ENCODE results near the gene BOD1L2.

Gene BOD1L2

GRCh38 chr18:57149531-57149930 lies 2.6 kb downstream of the BOD1L2 start:
- Histone ChIP-seq H3K27ac (ENCODE audit: low read depth, low read length) (no peak overlapping the region), H3K4me1 (ENCODE audit: control insufficient read depth in 5 of 5, insufficient read depth in 5 of 5, low read length in 5 of 5) (peaks cover 0 to 13% (median 6%) of the 10 kb centered on the region in 5 donors), H3K9me3 (ENCODE audit: control insufficient read depth in 5 of 5, low read length in 5 of 5) (no peaks in the 10 kb centered on the region), H3K9ac (ENCODE audit: low read length in 5 of 5) (no peak overlapping the region), H3K27me3 (ENCODE audit: control insufficient read depth in 5 of 5, insufficient read depth in 4 of 5, low read length in 5 of 5) (peaks cover 0 to 12% (median 7%) of the 10 kb centered on the region in 5 donors), H3K4me3 (ENCODE audit: low read depth in 1 of 5, low read length in 5 of 5) (no peak overlapping the region), H3K36me3 (ENCODE audit: control insufficient read depth in 5 of 5, insufficient read depth in 5 of 5, low read length in 5 of 5) (no peaks in the 10 kb centered on the region)

- no peak overlapping the region for H3K9ac ChIP-seq (ENCODE audit: low read length in 5 of 5)
- peaks cover 0 to 12% (median 7%) of the 10 kb centered on the region in 5 donors for H3K27me3 ChIP-seq (ENCODE audit: control insufficient read depth in 5 of 5, insufficient read depth in 4 of 5, low read length in 5 of 5)
- no peaks in the 10 kb centered on the region for H3K36me3 ChIP-seq (ENCODE audit: control insufficient read depth in 5 of 5, insufficient read depth in 5 of 5, low read length in 5 of 5)
- no peaks in the 10 kb centered on the region for H3K9me3 ChIP-seq (ENCODE audit: control insufficient read depth in 5 of 5, low read length in 5 of 5)
- no peak overlapping the region for H3K27ac ChIP-seq (ENCODE audit: low read depth, low read length)
- H3K4me1 ChIP-seq (ENCODE audit: control insufficient read depth in 5 of 5, insufficient read depth in 5 of 5, low read length in 5 of 5), result peaks cover 0 to 13% (median 6%) of the 10 kb centered on the region in 5 donors
- H3K4me3 ChIP-seq (ENCODE audit: low read depth in 1 of 5, low read length in 5 of 5), result no peak overlapping the region
Measured at GRCh38 chr18:57150081-57150480, 3.2 kb downstream of the BOD1L2 start.

GRCh38 chr18:57150828-57151227 lies 3.9 kb downstream of the BOD1L2 start:
- H3K4me3 ChIP-seq (ENCODE audit: low read depth in 1 of 5, low read length in 5 of 5), result no peak overlapping the region
- H3K9ac ChIP-seq (ENCODE audit: low read length in 5 of 5), result no peak overlapping the region
- H3K4me1 ChIP-seq (ENCODE audit: control insufficient read depth in 5 of 5, insufficient read depth in 5 of 5, low read length in 5 of 5), result peaks cover 0 to 13% (median 6%) of the 10 kb centered on the region in 5 donors
- no peak overlapping the region for H3K27ac ChIP-seq (ENCODE audit: low read depth, low read length)
- H3K27me3 ChIP-seq (ENCODE audit: control insufficient read depth in 5 of 5, insufficient read depth in 4 of 5, low read length in 5 of 5), result peaks cover 0 to 12% (median 7%) of the 10 kb centered on the region in 5 donors
- no peaks in the 10 kb centered on the region for H3K36me3 ChIP-seq (ENCODE audit: control insufficient read depth in 5 of 5, insufficient read depth in 5 of 5, low read length in 5 of 5)
- H3K9me3 ChIP-seq (ENCODE audit: control insufficient read depth in 5 of 5, low read length in 5 of 5), result no peaks in the 10 kb centered on the region

GRCh38 chr18:57154191-57154830 lies 7.4 kb downstream of the BOD1L2 start:
- H3K27ac ChIP-seq (ENCODE audit: low read depth, low read length), result no peak overlapping the region
- H3K4me1 ChIP-seq (ENCODE audit: control insufficient read depth in 5 of 5, insufficient read depth in 5 of 5, low read length in 5 of 5), result peaks cover 0 to 13% (median 6%) of the 10 kb centered on the region in 5 donors
- no peak overlapping the region for H3K4me3 ChIP-seq (ENCODE audit: low read depth in 1 of 5, low read length in 5 of 5)
- H3K27me3 ChIP-seq (ENCODE audit: control insufficient read depth in 5 of 5, insufficient read depth in 4 of 5, low read length in 5 of 5), result peaks cover 0 to 8% (median 2%) of the 10 kb centered on the region in 5 donors
- no peaks in the 10 kb centered on the region for H3K36me3 ChIP-seq (ENCODE audit: control insufficient read depth in 5 of 5, insufficient read depth in 5 of 5, low read length in 5 of 5)
- no peaks in the 10 kb centered on the region for H3K9me3 ChIP-seq (ENCODE audit: control insufficient read depth in 5 of 5, low read length in 5 of 5)
- no peak overlapping the region for H3K9ac ChIP-seq (ENCODE audit: low read length in 5 of 5)

- no peak overlapping the region for H3K9ac ChIP-seq (ENCODE audit: low read length in 5 of 5)
- H3K27ac ChIP-seq (ENCODE audit: low read depth, low read length), result no peak overlapping the region
- no peak overlapping the region for H3K4me3 ChIP-seq (ENCODE audit: low read depth in 1 of 5, low read length in 5 of 5)
- H3K27me3 ChIP-seq (ENCODE audit: control insufficient read depth in 5 of 5, insufficient read depth in 4 of 5, low read length in 5 of 5), result no peaks in the 10 kb centered on the region
- no peaks in the 10 kb centered on the region for H3K36me3 ChIP-seq (ENCODE audit: control insufficient read depth in 5 of 5, insufficient read depth in 5 of 5, low read length in 5 of 5)
- H3K4me1 ChIP-seq (ENCODE audit: control insufficient read depth in 5 of 5, insufficient read depth in 5 of 5, low read length in 5 of 5), result peaks cover 0 to 5% (median 0%) of the 10 kb centered on the region in 5 donors
- H3K9me3 ChIP-seq (ENCODE audit: control insufficient read depth in 5 of 5, low read length in 5 of 5), result peaks cover 0 to 8% (median 4%) of the 10 kb centered on the region in 5 donors
Measured at GRCh38 chr18:57164401-57164800, 17.5 kb downstream of the BOD1L2 start.

- no peaks in the 10 kb centered on the region for H3K36me3 ChIP-seq (ENCODE audit: control insufficient read depth in 5 of 5, insufficient read depth in 5 of 5, low read length in 5 of 5)
- peaks cover 0 to 6% (median 3%) of the 10 kb centered on the region in 5 donors for H3K9me3 ChIP-seq (ENCODE audit: control insufficient read depth in 5 of 5, low read length in 5 of 5)
- H3K4me3 ChIP-seq (ENCODE audit: low read depth in 1 of 5, low read length in 5 of 5), result no peak overlapping the region
- no peak overlapping the region for H3K27ac ChIP-seq (ENCODE audit: low read depth, low read length)
- no peaks in the 10 kb centered on the region for H3K27me3 ChIP-seq (ENCODE audit: control insufficient read depth in 5 of 5, insufficient read depth in 4 of 5, low read length in 5 of 5)
- H3K9ac ChIP-seq (ENCODE audit: low read length in 5 of 5), result no peak overlapping the region
- peaks cover 0 to 5% (median 0%) of the 10 kb centered on the region in 5 donors for H3K4me1 ChIP-seq (ENCODE audit: control insufficient read depth in 5 of 5, insufficient read depth in 5 of 5, low read length in 5 of 5)
Measured at GRCh38 chr18:57167617-57168308, 20.9 kb downstream of the BOD1L2 start.

GRCh38 chr18:57171026-57171425 lies 24.1 kb downstream of the BOD1L2 start:
- no peaks in the 10 kb centered on the region for H3K36me3 ChIP-seq (ENCODE audit: control insufficient read depth in 5 of 5, insufficient read depth in 5 of 5, low read length in 5 of 5)
- H3K27ac ChIP-seq (ENCODE audit: low read depth, low read length), result no peak overlapping the region
- H3K9me3 ChIP-seq (ENCODE audit: control insufficient read depth in 5 of 5, low read length in 5 of 5), result peaks cover 0 to 4% (median 4%) of the 10 kb centered on the region in 5 donors
- H3K27me3 ChIP-seq (ENCODE audit: control insufficient read depth in 5 of 5, insufficient read depth in 4 of 5, low read length in 5 of 5), result no peaks in the 10 kb centered on the region
- no peak overlapping the region for H3K9ac ChIP-seq (ENCODE audit: low read length in 5 of 5)
- H3K4me3 ChIP-seq (ENCODE audit: low read depth in 1 of 5, low read length in 5 of 5), result no peak overlapping the region
- peaks cover 0 to 16% (median 0%) of the 10 kb centered on the region in 5 donors for H3K4me1 ChIP-seq (ENCODE audit: control insufficient read depth in 5 of 5, insufficient read depth in 5 of 5, low read length in 5 of 5)

- H3K27ac ChIP-seq (ENCODE audit: low read depth, low read length), result peak overlapping the region; percentile 27
- peaks cover 0 to 6% (median 4%) of the 10 kb centered on the region in 5 donors for H3K9me3 ChIP-seq (ENCODE audit: control insufficient read depth in 5 of 5, low read length in 5 of 5)
- peaks cover 0 to 12% (median 0%) of the 10 kb centered on the region in 5 donors for H3K4me1 ChIP-seq (ENCODE audit: control insufficient read depth in 5 of 5, insufficient read depth in 5 of 5, low read length in 5 of 5)
- H3K36me3 ChIP-seq (ENCODE audit: control insufficient read depth in 5 of 5, insufficient read depth in 5 of 5, low read length in 5 of 5), result no peaks in the 10 kb centered on the region
- no peaks in the 10 kb centered on the region for H3K27me3 ChIP-seq (ENCODE audit: control insufficient read depth in 5 of 5, insufficient read depth in 4 of 5, low read length in 5 of 5)
- H3K9ac ChIP-seq (ENCODE audit: low read length in 5 of 5), result no peak overlapping the region
- no peak overlapping the region for H3K4me3 ChIP-seq (ENCODE audit: low read depth in 1 of 5, low read length in 5 of 5)
Measured at GRCh38 chr18:57175532-57175931, 28.6 kb downstream of the BOD1L2 start.

GRCh38 chr18:57185434-57185833 lies 38.5 kb downstream of the BOD1L2 start:
- Histone ChIP-seq H3K4me3 (ENCODE audit: low read depth in 1 of 5, low read length in 5 of 5) (no peak overlapping the region), H3K9ac (ENCODE audit: low read length in 5 of 5) (no peak overlapping the region), H3K27me3 (ENCODE audit: control insufficient read depth in 5 of 5, insufficient read depth in 4 of 5, low read length in 5 of 5) (no peaks in the 10 kb centered on the region), H3K9me3 (ENCODE audit: control insufficient read depth in 5 of 5, low read length in 5 of 5) (peaks cover 4 to 38% (median 23%) of the 10 kb centered on the region in 5 donors), H3K27ac (ENCODE audit: low read depth, low read length) (no peak overlapping the region), H3K36me3 (ENCODE audit: control insufficient read depth in 5 of 5, insufficient read depth in 5 of 5, low read length in 5 of 5) (no peaks in the 10 kb centered on the region), H3K4me1 (ENCODE audit: control insufficient read depth in 5 of 5, insufficient read depth in 5 of 5, low read length in 5 of 5) (no peaks in the 10 kb centered on the region)

GRCh38 chr18:57188851-57189557 lies 42.1 kb downstream of the BOD1L2 start:
- Histone ChIP-seq H3K9ac (ENCODE audit: low read length in 5 of 5) (no peak overlapping the region), H3K27me3 (ENCODE audit: control insufficient read depth in 5 of 5, insufficient read depth in 4 of 5, low read length in 5 of 5) (no peaks in the 10 kb centered on the region), H3K36me3 (ENCODE audit: control insufficient read depth in 5 of 5, insufficient read depth in 5 of 5, low read length in 5 of 5) (no peaks in the 10 kb centered on the region), H3K9me3 (ENCODE audit: control insufficient read depth in 5 of 5, low read length in 5 of 5) (peaks cover 0 to 25% (median 21%) of the 10 kb centered on the region in 5 donors), H3K4me1 (ENCODE audit: control insufficient read depth in 5 of 5, insufficient read depth in 5 of 5, low read length in 5 of 5) (no peaks in the 10 kb centered on the region), H3K27ac (ENCODE audit: low read depth, low read length) (no peak overlapping the region), H3K4me3 (ENCODE audit: low read depth in 1 of 5, low read length in 5 of 5) (no peak overlapping the region)
